ENCODE data around the gene CACNA2D4. TPM values are rescaled to one million over a fixed set of nuclear protein-coding genes. Genes with fewer than 3 reads are reported as not detected.

Gene CACNA2D4
- total and polyA plus RNA-seq, 2 donors (not counting 1 experiment from before 2014, with no cell fraction given), result 0.68 to 0.99 TPM

DNA sequence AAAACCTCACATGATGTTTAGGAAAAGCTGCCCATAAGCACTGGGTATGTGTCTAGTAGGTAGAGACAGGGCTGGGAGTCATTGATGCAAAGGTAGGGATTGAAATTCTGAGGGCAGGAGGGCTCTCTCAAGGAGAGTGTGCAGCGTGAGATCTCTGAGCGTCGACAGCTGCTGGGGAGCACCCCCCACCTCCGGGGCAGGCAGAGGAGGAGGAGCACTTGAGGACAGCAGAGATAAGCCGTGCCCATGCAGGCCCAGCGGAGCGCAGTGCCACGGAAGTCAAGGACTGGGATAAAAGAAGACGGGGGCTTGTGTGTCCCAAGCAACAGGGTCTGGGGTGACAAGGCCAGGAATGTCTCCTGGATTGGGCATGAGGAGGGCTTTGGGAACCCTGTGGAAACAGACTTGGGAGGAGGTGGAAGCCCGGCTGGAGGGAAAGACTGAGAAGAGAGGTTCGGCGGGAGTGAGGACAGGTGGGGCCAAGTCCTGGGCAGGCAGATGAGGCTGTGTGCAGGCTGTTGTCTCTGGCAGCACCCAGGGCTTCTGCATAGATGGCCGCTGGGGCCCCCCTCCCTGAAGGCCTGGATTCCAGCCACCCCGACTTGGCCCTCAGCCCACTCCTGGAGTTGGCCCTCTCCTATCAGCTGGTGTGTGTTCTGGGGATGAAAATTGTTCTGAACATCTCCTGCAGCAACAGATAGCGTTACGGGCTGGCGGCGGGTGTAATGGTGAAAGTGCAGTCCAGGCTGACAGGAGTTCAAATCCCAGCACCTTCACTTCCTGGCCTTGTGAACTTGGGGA is 1.9 kb downstream of the CACNA2D4 start:
- Histone ChIP-seq H3K27ac (ENCODE audit: insufficient read depth, low read length) (no peak overlapping the region), H3K4me1 (ENCODE audit: control insufficient read depth, extremely low read depth, insufficient read depth, low read length) (no peaks in the 10 kb centered on the region), H3K9me3 (ENCODE audit: control insufficient read depth, insufficient read depth, low read depth, low read length) (no peaks in the 10 kb centered on the region), H3K27me3 (ENCODE audit: control insufficient read depth, insufficient read depth, low read length) (peaks cover 24% of the 10 kb centered on the region), H3K4me2 (ENCODE audit: extremely low read depth, insufficient read depth, low read length) (no peak overlapping the region), H3K4me3 (replicated peaks in 1 of 4; ENCODE audit: control extremely low read depth in 1 of 4, insufficient read depth in 1 of 4, low read depth in 3 of 4, low read length in 4 of 4) (no peak overlapping the region), H3K36me3 (ENCODE audit: control insufficient read depth, insufficient read depth, low read length) (no peaks in the 10 kb centered on the region), H2AFZ (ENCODE audit: low read length) (no peak overlapping the region), H4K20me1 (ENCODE audit: control insufficient read depth, extremely low read depth, insufficient read depth, low read length) (no peaks in the 10 kb centered on the region), H3K79me2 (ENCODE audit: control insufficient read depth, insufficient read depth, low read length) (no peaks in the 10 kb centered on the region), H3K9ac (ENCODE audit: insufficient read depth, low read length) (no peak overlapping the region)
- TF ChIP-seq, protein P1, sequence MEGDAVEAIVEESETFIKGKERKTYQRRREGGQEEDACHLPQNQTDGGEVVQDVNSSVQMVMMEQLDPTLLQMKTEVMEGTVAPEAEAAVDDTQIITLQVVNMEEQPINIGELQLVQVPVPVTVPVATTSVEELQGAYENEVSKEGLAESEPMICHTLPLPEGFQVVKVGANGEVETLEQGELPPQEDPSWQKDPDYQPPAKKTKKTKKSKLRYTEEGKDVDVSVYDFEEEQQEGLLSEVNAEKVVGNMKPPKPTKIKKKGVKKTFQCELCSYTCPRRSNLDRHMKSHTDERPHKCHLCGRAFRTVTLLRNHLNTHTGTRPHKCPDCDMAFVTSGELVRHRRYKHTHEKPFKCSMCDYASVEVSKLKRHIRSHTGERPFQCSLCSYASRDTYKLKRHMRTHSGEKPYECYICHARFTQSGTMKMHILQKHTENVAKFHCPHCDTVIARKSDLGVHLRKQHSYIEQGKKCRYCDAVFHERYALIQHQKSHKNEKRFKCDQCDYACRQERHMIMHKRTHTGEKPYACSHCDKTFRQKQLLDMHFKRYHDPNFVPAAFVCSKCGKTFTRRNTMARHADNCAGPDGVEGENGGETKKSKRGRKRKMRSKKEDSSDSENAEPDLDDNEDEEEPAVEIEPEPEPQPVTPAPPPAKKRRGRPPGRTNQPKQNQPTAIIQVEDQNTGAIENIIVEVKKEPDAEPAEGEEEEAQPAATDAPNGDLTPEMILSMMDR (conservative IDR thresholded peaks at IDR 0.05 in 1 of 2, IDR thresholded peaks at IDR 0.05 in 1 of 2; ENCODE audit: low read depth in 1 of 2, low read length in 2 of 2), result no peak
- no peak for TF ChIP-seq EZH2 (IDR thresholded peaks at IDR 0.05; ENCODE audit: low read length, missing control alignments)
- no peak for DNase-seq (ENCODE audit: low read depth in 2 of 2)

DNA sequence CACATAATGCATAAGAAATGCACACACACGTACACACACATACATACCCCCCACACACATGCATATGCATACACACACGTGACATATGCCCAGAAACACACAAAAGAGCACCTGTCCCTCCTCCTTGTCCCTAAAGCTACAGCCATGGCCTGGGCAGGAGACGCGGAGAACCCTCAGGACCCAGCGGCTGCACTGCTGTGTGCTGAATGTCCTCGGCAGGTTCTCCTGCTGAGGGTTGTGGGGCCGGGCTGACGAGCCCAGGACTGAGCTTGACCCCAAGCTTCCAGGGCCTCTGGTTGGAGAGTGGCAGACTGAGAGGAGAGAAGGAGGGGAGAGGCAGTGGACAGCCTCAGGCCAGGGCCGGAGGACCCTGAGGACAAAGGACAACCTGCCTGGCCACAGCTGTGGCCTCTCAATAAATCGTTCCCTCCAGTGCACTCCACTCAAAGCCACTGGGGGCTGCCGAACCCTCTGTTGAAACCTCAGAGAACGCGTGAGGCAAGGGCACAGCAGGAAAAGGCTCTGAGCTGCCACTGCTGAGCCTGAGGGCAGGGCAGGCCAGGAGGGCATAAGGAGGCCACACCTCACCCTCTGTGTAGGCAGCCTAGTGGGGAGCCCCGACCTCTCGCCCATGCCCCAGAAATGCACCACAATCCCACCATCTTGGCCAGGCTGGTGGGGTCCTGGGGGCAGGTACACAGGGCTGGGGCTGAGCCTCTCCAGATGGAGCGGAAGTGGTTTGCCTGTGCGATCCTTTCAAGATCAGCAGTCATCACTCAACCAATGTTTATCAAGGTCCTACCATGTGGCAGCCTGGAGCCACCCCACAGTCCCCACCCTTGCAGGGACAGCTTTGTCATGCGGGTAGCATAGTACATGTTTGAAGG is 3.1 kb downstream of the CACNA2D4 start:
- Histone ChIP-seq H3K4me1 (ENCODE audit: control insufficient read depth, extremely low read depth, insufficient read depth, low read length) (no peaks in the 10 kb centered on the region), H4K20me1 (ENCODE audit: control insufficient read depth, extremely low read depth, insufficient read depth, low read length) (no peaks in the 10 kb centered on the region), H3K9me3 (ENCODE audit: control insufficient read depth, insufficient read depth, low read depth, low read length) (no peaks in the 10 kb centered on the region), H3K9ac (ENCODE audit: insufficient read depth, low read length) (no peak overlapping the region), H3K79me2 (ENCODE audit: control insufficient read depth, insufficient read depth, low read length) (no peaks in the 10 kb centered on the region), H3K27ac (ENCODE audit: insufficient read depth, low read length) (no peak overlapping the region), H3K4me3 (replicated peaks in 1 of 4; ENCODE audit: control extremely low read depth in 1 of 4, insufficient read depth in 1 of 4, low read depth in 3 of 4, low read length in 4 of 4) (no peak overlapping the region), H3K36me3 (ENCODE audit: control insufficient read depth, insufficient read depth, low read length) (no peaks in the 10 kb centered on the region), H3K27me3 (ENCODE audit: control insufficient read depth, insufficient read depth, low read length) (peaks cover 24% of the 10 kb centered on the region), H2AFZ (ENCODE audit: low read length) (no peak overlapping the region), H3K4me2 (ENCODE audit: extremely low read depth, insufficient read depth, low read length) (no peak overlapping the region)
- TF ChIP-seq, protein P1 (conservative IDR thresholded peaks at IDR 0.05 in 1 of 2, IDR thresholded peaks at IDR 0.05 in 1 of 2; ENCODE audit: low read depth in 1 of 2, low read length in 2 of 2), result no peak
- TF ChIP-seq EZH2 (IDR thresholded peaks at IDR 0.05; ENCODE audit: low read length, missing control alignments), result no peak
- no peak for DNase-seq (ENCODE audit: low read depth in 2 of 2)
